HepG2 (cell line): ENCODE results near the gene EIF5A2. TPM values are rescaled to one million over a fixed set of nuclear protein-coding genes. Genes with fewer than 3 reads are reported as not detected.

Experiments used
- DNMT1 ChIP-seq: sonication (generic); formaldehyde crosslinking; IDR thresholded peaks from 2 replicates; pipeline ENCODE4 v1.5.1; 2020; ENCODE audit warnings: mild to moderate bottlenecking, missing genetic modification reagents
- ELF1 ChIP-seq: sonication (generic); formaldehyde crosslinking; IDR thresholded peaks from 2 replicates; pipeline ENCODE4 v1.4.0; 2020; ENCODE audit warnings: missing genetic modification reagents
- ETV5 ChIP-seq: IDR thresholded peaks from 2 replicates; pipeline ENCODE4 v1.6.1; 2018; ENCODE audit warnings: missing biosample characterization, missing genetic modification reagents, inconsistent platforms, borderline replicate concordance
- FOXC1 ChIP-seq: sonication (generic); formaldehyde crosslinking; IDR thresholded peaks from 2 replicates; pipeline ENCODE4 v1.8.0; 2022; ENCODE audit warnings: mild to moderate bottlenecking, missing genetic modification reagents, borderline replicate concordance
- ZFAT ChIP-seq: sonication (generic); formaldehyde crosslinking; conservative IDR thresholded peaks from 2 replicates; pipeline ENCODE4 v1.8.1; 2023; ENCODE audit warnings: missing genetic modification reagents, inconsistent platforms
- ZNF24 ChIP-seq: fragments of 450-650 bp; IDR thresholded peaks from 2 replicates; pipeline ENCODE4 v1.6.1; 2017; ENCODE audit warnings: antibody characterized with exemption, mild to moderate bottlenecking
- ZNF44 ChIP-seq: sonication (generic); formaldehyde crosslinking; IDR thresholded peaks from 2 replicates; pipeline ENCODE4 v1.5.1; 2020; ENCODE audit warnings: mild to moderate bottlenecking, missing genetic modification reagents
- ZNF496 ChIP-seq: sonication (generic); formaldehyde crosslinking; IDR thresholded peaks from 2 replicates; pipeline ENCODE4 v1.8.1; 2023; ENCODE audit warnings: mild to moderate bottlenecking, moderate library complexity, missing genetic modification reagents; ENCODE audit not compliant: insufficient replicate concordance
- ZNF652 ChIP-seq: IDR thresholded peaks from 2 replicates; pipeline ENCODE4 v1.6.1; 2016; ENCODE audit warnings: low read depth, borderline replicate concordance
- ZNF75D ChIP-seq: sonication (generic); formaldehyde crosslinking; IDR thresholded peaks from 2 replicates; pipeline ENCODE4 v1.8.1; 2023; ENCODE audit warnings: missing genetic modification reagents, mild to moderate bottlenecking, borderline replicate concordance
- polyA plus RNA-seq, 8 experiments: library from polyadenylated mRNA; depleted of rRNA in 3 of 8; stranded (reverse) in 7 of 8; unstranded in 1 of 8; fragments of >200 nt; fragmentation: Illumina TruSeq in 4 of 8; extraction: Trizol in 4 of 8; gene quantifications; 2 replicates each; pipeline versions ENCODE4 v1.2.1 to v1.2.3, GENCODE V29; 2011 to 2016; ENCODE audit warnings: low read depth in 4 of 8, missing spikeins in 1 of 8, mixed read lengths in 1 of 8; ENCODE audit not compliant: insufficient read depth in 1 of 8
- total RNA-seq, 5 experiments: library from RNA; depleted of rRNA; stranded (reverse); fragments of >200 nt; fragmentation: Illumina TruSeq; extraction: Trizol; gene quantifications; 2 replicates each; pipeline ENCODE4 v1.2.3, GENCODE V29; 2016; ENCODE audit warnings: low read depth in 1 of 5
- TF ChIP-seq, protein P1 (sequence below): sonication (generic); formaldehyde crosslinking; IDR thresholded peaks from 2 replicates; pipeline ENCODE4 v1.5.0; 2020; ENCODE audit warnings: mild to moderate bottlenecking, missing genetic modification reagents
- TF ChIP-seq, protein P2 (sequence below): sonication (generic); formaldehyde crosslinking; IDR thresholded peaks from 2 replicates; pipeline ENCODE4 v1.5.0; 2020; ENCODE audit warnings: mild to moderate bottlenecking, missing genetic modification reagents
- TF ChIP-seq, protein P3 (sequence below): sonication (generic); formaldehyde crosslinking; IDR thresholded peaks from 2 replicates; pipeline ENCODE4 v1.4.0; 2020; ENCODE audit warnings: missing genetic modification reagents
- TF ChIP-seq, protein P4 (sequence below): sonication (generic); formaldehyde crosslinking; IDR thresholded peaks from 2 replicates; pipeline ENCODE4 v1.8.1; 2023; ENCODE audit warnings: mild to moderate bottlenecking, missing genetic modification reagents, borderline replicate concordance
- TF ChIP-seq, protein P5 (sequence below): sonication (generic); formaldehyde crosslinking; IDR thresholded peaks from 2 replicates; pipeline ENCODE4 v1.4.0; 2020; ENCODE audit warnings: mild to moderate bottlenecking, missing genetic modification reagents

The EIF5A2 gene
- total and polyA plus RNA-seq, 2 of the 13 experiments (the other 11 are each of a cell fraction or from before 2014, with no cell fraction given): 3.5 to 9.4 TPM

DNA sequence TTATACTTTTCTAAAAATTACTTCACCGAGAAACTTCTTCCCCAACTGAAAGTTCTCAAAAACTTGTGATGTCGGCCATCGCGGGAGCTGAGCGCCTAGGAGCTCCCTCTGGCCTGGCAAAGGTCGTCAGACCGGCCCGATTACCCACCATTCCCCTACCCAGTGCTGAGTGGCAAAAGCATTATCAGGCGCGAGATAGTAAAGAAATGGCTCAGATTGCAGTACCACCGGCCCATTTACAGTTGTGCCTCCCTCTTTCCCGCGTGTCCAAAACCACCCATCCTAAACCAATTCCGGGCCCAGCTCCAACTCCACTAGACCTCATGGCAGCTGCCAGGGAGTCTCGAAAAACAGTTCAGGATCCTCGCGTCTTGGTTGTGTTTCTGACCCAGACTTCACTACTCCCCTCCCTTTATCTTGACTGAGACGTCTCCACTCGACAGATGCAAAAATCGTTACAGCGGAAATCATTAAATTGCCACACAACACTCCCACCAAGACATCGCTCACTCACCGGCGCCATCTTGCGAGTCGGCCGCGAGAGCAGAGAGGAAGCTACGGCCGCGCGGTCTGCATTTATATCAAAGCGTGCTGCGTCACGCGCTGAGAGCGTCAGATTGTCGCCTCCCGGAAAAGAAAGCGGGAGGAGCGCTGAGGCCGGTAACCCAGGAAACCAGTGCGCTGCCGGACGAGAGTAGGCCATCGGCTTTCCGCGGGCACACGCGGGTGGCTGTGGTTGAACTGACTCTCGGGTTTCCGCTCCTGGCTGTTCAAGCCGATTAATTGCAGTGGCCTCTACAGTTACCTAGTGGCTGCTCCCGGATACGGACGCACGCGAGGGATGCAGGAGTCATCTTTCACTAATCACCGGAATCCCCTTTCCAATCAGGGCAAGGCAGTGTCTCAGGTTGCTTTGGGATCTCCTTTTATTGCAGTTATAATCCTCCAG lies 38.5 kb downstream of the EIF5A2 start, which contains the start of gene RPL22L1 (continued):
- TF ChIP-seq, protein P1, sequence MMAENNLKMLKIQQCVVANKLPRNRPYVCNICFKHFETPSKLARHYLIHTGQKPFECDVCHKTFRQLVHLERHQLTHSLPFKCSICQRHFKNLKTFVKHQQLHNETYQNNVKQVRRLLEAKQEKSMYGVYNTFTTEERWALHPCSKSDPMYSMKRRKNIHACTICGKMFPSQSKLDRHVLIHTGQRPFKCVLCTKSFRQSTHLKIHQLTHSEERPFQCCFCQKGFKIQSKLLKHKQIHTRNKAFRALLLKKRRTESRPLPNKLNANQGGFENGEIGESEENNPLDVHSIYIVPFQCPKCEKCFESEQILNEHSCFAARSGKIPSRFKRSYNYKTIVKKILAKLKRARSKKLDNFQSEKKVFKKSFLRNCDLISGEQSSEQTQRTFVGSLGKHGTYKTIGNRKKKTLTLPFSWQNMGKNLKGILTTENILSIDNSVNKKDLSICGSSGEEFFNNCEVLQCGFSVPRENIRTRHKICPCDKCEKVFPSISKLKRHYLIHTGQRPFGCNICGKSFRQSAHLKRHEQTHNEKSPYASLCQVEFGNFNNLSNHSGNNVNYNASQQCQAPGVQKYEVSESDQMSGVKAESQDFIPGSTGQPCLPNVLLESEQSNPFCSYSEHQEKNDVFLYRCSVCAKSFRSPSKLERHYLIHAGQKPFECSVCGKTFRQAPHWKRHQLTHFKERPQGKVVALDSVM (CRISPR knock-in tag): peak; percentile 34; the same call in 1 of the 2 replicates
- TF ChIP-seq FOXC1 (CRISPR knock-in tag) (peak; percentile 84), DNMT1 (CRISPR knock-in tag) (no peak), ZNF24 (no peak), ZFAT (CRISPR knock-in tag) (no peak), ETV5 (peak; percentile 83), ZNF652 (CRISPR knock-in tag) (no peak), ELF1 (CRISPR knock-in tag) (peak; percentile 94), ZNF75D (CRISPR knock-in tag) (no peak), ZNF44 (no peak), ZNF496 (CRISPR knock-in tag) (no peak)
- TF ChIP-seq, protein P2, sequence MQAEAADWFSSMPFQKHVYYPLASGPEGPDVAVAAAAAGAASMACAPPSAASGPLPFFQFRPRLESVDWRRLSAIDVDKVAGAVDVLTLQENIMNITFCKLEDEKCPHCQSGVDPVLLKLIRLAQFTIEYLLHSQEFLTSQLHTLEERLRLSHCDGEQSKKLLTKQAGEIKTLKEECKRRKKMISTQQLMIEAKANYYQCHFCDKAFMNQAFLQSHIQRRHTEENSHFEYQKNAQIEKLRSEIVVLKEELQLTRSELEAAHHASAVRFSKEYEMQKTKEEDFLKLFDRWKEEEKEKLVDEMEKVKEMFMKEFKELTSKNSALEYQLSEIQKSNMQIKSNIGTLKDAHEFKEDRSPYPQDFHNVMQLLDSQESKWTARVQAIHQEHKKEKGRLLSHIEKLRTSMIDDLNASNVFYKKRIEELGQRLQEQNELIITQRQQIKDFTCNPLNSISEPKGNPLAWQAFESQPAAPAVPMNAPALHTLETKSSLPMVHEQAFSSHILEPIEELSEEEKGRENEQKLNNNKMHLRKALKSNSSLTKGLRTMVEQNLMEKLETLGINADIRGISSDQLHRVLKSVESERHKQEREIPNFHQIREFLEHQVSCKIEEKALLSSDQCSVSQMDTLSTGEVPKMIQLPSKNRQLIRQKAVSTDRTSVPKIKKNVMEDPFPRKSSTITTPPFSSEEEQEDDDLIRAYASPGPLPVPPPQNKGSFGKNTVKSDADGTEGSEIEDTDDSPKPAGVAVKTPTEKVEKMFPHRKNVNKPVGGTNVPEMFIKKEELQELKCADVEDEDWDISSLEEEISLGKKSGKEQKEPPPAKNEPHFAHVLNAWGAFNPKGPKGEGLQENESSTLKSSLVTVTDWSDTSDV (CRISPR knock-in tag): 0 out of 2 replicates have a peak, but pooled peaks have one; percentile 39
- TF ChIP-seq, protein P3, sequence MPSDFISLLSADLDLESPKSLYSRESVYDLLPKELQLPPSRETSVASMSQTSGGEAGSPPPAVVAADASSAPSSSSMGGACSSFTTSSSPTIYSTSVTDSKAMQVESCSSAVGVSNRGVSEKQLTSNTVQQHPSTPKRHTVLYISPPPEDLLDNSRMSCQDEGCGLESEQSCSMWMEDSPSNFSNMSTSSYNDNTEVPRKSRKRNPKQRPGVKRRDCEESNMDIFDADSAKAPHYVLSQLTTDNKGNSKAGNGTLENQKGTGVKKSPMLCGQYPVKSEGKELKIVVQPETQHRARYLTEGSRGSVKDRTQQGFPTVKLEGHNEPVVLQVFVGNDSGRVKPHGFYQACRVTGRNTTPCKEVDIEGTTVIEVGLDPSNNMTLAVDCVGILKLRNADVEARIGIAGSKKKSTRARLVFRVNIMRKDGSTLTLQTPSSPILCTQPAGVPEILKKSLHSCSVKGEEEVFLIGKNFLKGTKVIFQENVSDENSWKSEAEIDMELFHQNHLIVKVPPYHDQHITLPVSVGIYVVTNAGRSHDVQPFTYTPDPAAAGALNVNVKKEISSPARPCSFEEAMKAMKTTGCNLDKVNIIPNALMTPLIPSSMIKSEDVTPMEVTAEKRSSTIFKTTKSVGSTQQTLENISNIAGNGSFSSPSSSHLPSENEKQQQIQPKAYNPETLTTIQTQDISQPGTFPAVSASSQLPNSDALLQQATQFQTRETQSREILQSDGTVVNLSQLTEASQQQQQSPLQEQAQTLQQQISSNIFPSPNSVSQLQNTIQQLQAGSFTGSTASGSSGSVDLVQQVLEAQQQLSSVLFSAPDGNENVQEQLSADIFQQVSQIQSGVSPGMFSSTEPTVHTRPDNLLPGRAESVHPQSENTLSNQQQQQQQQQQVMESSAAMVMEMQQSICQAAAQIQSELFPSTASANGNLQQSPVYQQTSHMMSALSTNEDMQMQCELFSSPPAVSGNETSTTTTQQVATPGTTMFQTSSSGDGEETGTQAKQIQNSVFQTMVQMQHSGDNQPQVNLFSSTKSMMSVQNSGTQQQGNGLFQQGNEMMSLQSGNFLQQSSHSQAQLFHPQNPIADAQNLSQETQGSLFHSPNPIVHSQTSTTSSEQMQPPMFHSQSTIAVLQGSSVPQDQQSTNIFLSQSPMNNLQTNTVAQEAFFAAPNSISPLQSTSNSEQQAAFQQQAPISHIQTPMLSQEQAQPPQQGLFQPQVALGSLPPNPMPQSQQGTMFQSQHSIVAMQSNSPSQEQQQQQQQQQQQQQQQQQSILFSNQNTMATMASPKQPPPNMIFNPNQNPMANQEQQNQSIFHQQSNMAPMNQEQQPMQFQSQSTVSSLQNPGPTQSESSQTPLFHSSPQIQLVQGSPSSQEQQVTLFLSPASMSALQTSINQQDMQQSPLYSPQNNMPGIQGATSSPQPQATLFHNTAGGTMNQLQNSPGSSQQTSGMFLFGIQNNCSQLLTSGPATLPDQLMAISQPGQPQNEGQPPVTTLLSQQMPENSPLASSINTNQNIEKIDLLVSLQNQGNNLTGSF (CRISPR knock-in tag): no peak
- TF ChIP-seq, protein P4, sequence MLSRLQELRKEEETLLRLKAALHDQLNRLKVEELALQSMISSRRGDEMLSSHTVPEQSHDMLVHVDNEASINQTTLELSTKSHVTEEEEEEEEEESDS: peak; percentile 82; the same call in 1 of the 2 replicates
- TF ChIP-seq, protein P5, sequence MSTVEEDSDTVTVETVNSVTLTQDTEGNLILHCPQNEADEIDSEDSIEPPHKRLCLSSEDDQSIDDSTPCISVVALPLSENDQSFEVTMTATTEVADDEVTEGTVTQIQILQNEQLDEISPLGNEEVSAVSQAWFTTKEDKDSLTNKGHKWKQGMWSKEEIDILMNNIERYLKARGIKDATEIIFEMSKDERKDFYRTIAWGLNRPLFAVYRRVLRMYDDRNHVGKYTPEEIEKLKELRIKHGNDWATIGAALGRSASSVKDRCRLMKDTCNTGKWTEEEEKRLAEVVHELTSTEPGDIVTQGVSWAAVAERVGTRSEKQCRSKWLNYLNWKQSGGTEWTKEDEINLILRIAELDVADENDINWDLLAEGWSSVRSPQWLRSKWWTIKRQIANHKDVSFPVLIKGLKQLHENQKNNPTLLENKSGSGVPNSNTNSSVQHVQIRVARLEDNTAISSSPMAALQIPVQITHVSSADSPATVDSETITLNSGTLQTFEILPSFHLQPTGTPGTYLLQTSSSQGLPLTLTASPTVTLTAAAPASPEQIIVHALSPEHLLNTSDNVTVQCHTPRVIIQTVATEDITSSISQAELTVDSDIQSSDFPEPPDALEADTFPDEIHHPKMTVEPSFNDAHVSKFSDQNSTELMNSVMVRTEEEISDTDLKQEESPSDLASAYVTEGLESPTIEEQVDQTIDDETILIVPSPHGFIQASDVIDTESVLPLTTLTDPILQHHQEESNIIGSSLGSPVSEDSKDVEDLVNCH: no peak
